HG03103 (cell line): ENCODE data around the gene DNMT3A.

Experiments used
- ATAC-seq: cut with Tn5 transposase; IDR thresholded peaks from one replicate; pipeline ENCODE4 v1.9.1; 2021; ENCODE audit warnings: low read depth; ENCODE audit not compliant: unreplicated experiment

The DNMT3A gene

GRCh38 chr2:25341753-25342371, at the start of gene DNMT3A:
DNMT3A (minus strand) TSS chr2:25341925; CDS start chr2:25313984, 27,941 bp downstream.
- ATAC-seq = peak; percentile 35

DNA sequence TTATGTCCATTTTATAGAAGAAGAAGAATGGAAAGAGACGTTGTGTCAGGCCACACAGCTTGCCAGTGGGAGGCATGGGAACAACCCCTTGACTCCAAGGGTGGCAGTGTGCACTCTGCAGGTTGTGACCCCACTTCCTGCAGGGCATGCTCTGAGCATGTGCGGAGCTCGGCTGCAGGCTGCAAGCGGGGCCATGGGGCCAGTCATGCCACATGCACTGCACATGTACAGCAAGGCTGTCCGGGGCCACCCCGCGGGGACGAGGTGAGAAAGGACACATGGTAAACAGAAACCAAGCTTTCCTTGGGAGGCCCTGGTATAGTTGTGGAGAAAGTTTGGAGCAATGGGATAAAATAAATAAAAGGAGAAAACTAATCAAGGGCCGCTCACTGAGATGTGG, 47.4 kb upstream of the DNMT3A start:
- no peak for ATAC-seq

DNA sequence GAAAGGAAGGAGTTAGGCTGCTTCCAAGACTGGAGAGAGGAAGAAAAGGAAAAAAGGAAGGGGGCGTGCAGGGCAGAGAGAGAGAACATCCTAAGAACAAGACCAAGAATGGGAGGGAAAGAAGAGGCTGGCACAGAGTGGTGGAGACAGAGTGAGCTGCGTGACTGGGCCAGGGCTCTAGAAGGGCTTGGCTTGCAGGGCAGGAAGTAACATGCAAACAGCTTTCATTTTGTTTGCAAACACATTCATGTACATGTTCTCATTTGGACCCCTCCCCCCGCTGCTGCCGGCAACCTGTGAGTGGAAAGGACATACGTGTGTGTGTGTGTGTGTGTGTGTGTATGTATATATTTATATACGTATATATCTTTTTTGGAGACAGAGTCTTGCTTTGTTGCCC, 46.8 kb upstream of the DNMT3A start:
- ATAC-seq = no peak

DNA sequence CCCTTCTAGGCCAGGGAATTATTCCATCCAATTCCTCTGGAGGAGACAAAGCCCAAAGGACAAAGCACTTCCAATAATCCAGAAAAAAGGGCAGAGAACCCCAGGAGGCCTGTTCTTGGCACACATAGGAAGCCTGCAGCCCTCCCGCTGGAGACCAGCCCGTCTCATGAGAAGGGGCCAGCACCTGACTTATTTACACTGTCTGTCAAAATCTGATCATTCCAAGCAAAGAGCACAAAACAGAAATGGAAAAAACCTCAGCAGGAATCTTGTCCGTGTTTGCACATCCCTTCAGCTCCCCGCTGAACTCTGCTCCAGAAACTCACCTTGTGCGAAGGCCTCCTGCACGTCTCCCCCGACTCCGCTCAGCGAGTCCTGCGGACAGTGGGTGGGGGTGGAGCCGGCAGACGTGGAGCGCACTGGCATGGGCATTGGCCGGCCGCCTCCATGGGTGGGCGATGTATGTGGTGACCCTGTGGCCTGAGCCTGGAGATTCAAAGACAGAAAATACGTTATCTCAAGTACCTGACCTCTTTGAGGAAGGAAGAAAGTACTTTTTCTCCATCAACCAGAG, 46.2 kb upstream of the DNMT3A start:
- no peak for ATAC-seq

DNA sequence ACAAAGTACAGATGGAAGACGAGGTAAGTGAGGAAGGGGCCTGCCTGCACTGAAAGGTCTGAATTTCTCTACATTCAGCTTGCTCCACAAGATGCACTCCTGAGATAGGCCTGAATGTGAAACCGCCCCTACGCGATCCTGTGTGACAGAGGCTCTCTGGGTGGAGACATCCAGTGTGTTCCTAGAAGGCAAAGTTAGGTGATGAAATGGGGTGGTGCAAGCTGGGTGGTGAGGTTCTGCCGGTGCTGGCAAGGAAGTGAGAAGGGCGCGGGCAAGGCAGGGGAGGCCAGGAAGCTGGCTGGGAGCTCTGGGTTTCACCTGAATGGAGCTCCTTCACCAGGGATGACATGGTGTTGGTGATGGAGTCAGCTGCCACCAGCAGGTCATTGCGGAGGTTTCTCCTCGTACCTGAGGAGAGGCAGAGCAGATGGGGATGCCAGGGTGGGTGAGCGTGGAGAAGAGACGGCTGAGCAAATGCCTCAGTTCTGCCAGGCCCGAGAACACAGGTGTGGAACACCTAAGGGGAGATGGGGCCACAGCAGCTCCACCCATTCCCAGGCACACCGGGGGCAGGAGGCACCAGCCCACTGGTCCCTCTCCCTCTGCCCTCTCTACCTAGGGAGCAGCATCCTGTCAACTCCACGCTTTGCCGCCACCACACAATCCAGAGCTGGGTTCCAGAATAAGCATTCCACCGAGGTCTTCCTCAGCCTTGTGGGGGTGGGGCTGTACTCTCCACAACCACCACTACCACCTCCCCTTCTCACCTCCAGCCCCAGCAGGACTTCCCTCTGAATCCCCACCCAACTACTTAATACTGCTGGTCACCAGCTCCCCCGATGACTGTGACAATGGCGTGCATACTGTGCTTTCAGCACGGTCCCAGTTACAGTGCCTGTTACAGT, 45.5 kb upstream of the DNMT3A start:
- ATAC-seq = no peak

- no peak for ATAC-seq
Observed at GRCh38 chr2:25385910-25386309, 44.2 kb upstream of the DNMT3A start.

GRCh38 chr2:25383806-25384205, 42.1 kb upstream of the DNMT3A start:
- ATAC-seq = no peak

DNA sequence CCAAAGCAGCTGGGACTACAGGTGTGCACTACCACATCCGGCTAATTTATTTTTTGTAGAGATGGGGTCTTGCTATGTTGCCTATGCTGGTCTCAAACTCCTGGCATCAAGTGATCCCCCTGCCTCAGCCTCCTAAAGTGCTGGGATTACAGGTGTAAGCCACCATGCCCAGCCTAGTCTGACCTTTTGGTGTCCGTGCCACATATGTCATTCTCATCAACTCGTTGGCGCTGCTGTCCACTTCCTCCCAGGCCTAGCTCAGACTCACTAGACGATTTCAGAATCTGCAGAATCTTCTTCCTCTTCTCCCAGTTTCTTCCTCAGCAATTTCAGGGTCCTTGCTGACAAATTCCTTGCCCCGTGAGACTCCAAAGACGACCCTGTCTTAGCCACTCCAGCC, 39.8 kb upstream of the DNMT3A start:
- ATAC-seq = no peak

GRCh38 chr2:25380586-25381375, 39.1 kb upstream of the DNMT3A start:
- ATAC-seq = no peak

GRCh38 chr2:25380023-25380422, 38.3 kb upstream of the DNMT3A start:
- no peak for ATAC-seq

DNA sequence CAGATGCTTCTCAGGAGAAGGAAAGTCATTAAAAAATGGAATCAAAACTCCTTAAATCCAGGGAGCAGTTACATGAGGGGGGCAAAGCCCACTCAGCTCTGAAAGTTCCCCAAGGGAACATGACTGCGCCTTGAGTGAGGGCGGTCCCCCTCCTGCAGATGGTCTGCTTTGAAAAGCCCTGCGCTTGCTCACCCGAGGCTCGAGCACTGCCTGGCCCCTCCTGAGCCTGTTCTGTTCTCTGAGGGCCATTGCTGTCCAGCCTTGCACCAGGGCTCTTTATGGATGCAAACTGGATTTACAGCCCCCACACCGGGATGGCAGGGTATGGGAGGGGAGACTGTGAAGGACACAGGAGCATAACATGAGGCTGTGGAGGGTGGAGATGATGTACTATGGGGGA, 37.8 kb upstream of the DNMT3A start:
- no peak for ATAC-seq

GRCh38 chr2:25378731-25379490, 37.2 kb upstream of the DNMT3A start:
- no peak for ATAC-seq

DNA sequence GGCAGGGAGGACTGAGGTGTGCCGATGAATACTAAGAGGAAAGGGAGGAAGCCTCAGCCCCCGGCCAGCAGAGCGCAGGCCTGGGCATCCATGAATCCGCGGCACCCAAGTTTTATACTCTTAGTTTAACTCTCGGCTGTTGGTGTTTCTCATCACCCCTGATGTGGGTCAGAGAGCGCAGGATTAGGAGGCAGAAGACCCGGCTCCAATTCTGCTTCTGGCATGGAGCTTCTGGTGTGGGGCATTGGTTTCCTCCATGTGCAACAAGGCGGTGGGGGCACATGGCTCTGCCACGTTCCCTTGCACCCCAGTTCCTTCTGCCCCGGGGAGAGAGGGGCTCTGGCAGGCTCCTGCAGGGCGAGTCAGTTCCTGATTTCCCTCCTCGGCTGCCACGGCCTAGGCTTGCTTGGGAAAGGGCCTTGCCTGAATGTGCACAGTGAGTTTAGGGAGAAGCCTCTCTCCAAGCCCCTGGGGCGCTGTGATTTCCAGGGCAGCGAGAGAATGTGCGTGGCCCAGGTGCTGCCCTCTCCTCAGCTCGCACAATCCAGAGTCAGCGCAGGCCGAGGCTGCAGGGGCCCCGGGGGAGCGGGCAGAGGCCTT, 36.2 kb upstream of the DNMT3A start:
- no peak for ATAC-seq

DNA sequence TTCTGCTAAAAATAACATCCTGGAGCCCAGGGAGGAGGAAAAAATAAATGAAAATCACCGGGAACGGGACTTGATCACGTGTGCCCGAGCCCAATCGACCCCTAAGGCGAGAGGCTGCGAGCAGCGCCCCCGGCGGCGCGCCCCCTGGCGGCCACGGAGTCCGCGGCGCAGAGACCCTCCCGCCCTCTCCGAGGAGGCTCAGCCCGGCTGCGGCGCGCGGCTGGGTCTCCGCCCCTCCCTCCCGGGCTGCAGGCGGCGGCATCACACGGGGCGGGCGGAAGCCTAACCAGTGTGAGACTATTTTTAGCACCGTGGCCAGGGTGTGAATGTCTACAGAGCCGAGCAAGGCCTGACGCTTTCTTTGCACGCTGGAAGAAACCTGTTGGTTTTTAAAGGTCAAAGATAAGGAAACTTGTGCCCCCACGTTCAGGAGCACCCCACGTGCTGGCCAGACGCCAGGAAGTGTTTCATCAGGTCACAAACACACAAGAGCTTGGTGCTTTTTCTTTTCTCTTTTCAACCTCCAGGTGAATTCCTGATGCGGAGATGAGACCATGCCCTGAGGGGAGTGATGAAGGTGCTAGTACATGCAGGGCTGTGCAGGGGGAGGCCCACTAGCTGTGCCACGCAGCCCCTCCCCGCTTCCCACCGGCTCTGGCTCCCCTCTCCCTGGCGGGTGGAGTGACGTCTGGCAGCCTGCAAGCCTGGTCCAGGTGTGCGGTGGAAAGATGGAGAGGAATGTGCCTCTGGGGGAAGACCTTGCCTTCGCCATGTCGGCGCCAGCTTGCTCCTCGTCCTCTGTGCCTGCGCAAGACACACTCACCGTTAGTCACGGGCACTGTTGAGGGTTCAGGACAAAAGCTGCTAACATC, 35.3 kb upstream of the DNMT3A start:
- ATAC-seq = peak; percentile 96

GRCh38 chr2:25375989-25376545, 34.3 kb upstream of the DNMT3A start:
- no peak for ATAC-seq

DNA sequence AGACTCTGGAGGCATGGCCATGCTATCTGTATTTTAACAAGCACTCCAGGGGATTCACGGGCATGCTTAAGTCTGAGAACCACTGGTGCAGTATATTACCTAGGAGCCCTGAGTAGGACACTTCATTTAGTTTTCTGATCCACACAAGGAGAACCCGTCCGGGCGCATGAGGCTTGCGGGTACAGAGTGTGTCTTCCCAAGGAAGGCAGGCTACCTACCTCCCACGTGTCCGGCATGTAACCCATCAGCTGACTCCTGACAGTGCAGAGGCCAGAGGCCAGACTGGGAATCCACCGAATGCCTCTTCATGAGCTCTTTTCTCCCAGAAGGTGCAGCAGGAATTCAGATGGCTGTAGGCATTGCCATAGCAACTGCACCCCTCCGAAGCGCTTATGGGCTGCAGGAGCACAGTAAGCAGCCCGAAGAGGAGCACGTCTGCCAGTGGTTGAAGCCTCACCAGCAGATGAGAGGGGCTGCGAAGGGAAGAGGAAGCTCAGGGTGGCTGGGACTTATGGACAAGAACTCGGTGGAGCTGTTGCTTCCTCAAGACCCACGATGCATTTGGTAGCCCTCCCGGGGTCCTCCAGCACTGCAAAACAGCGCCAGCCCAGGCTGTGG, 33.8 kb upstream of the DNMT3A start:
- no peak for ATAC-seq

- ATAC-seq = no peak
Observed at GRCh38 chr2:25374827-25375226, 33.1 kb upstream of the DNMT3A start.

DNA sequence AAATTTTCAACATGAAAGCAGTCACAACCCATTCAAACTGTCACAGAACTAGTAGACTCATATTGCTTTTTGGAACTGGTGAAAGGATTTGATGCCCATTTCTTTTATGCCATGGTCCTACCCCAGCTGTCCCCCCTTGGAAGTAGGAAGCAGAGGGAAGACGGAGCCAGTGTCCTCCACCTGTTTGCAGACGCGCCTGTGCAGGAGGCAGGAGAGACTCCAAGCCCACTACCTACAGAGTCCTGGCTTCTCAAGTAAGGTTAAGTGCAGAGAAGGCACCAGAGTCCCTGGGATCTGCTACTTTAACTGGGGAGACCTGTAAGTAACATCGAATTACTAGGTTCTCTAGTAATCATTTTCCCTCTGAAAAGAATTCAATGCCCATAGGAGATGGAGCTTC, 32.7 kb upstream of the DNMT3A start:
- ATAC-seq = no peak
